IMR-90 (cell line): ENCODE measurements around the gene GADD45GIP1. TPM values are rescaled to one million over a fixed set of nuclear protein-coding genes. Genes with fewer than 3 reads are reported as not detected.
A peak's percentile ranks its signal among the peaks of the same experiment; 100 is the strongest.

Experiments used
- ATAC-seq: fragments of 200-7000 bp; cut with Tn5 transposase; 2 replicates; pipeline ENCODE4 v1.9.1; 2020; ENCODE audit warnings: low read depth, mild to moderate bottlenecking, moderate library complexity
- BruUV-seq: library from RNA; stranded (reverse); fragments of 400-500 nt; replicated peaks from 2 replicates; lab custom pipeline; 2021; lab: Mats Ljungman, UMichigan
- CTCF ChIA-PET: fragments of 300-600 bp; formaldehyde crosslinking; extraction: SDS; loops from one replicate; lab custom pipeline; 2021; ENCODE audit warnings: antibody characterized with exemption; lab: Yijun Ruan, JAX
- POLR2A ChIA-PET: fragments of 300-600 bp; sonication (Branson Sonifier 250); formaldehyde crosslinking; loops from one replicate; lab custom pipeline; 2022; ENCODE audit warnings: antibody characterized with exemption; ENCODE audit not compliant: unreplicated experiment; lab: Charles Lee
- DNase-seq: peaks from one replicate; pipeline ENCODE4 v3.0.0; 2013
- H2AFZ ChIP-seq: replicated peaks from 2 replicates; pipeline ENCODE3; 2013; ENCODE audit warnings: low read length, mild to moderate bottlenecking; ENCODE audit not compliant: poor library complexity
- H2AK5ac ChIP-seq: 2 replicates; pipeline ENCODE4 v1.6.1; 2013; ENCODE audit warnings: low read depth, low read length, inconsistent platforms
- H2AK9ac ChIP-seq: replicated peaks from 2 replicates; pipeline ENCODE3; 2013; ENCODE audit warnings: mild to moderate bottlenecking, low read depth, low read length, moderate library complexity; ENCODE audit not compliant: poor library complexity
- H2BK120ac ChIP-seq: 2 replicates; pipeline ENCODE4 v1.6.1; 2013; ENCODE audit warnings: low read depth, low read length, inconsistent platforms
- H2BK15ac ChIP-seq: 3 replicates; pipeline ENCODE4 v1.6.1; 2013; ENCODE audit warnings: low read depth, low read length, inconsistent platforms
- H2BK20ac ChIP-seq: 2 replicates; pipeline ENCODE4 v1.6.1; 2013; ENCODE audit warnings: low read depth, mild to moderate bottlenecking, inconsistent platforms, low read length, moderate library complexity
- H2BK5ac ChIP-seq: 2 replicates; pipeline ENCODE4 v1.6.1; 2013; ENCODE audit warnings: mild to moderate bottlenecking, low read depth, low read length, inconsistent platforms; ENCODE audit not compliant: poor library complexity, severe bottlenecking
- H3K14ac ChIP-seq: replicated peaks from 2 replicates; pipeline ENCODE4 v1.6.1; 2013; ENCODE audit warnings: low read depth, low read length, inconsistent platforms
- H3K18ac ChIP-seq: 2 replicates; pipeline ENCODE4 v1.6.1; 2013; ENCODE audit warnings: low read depth, low read length, control low read depth
- H3K23ac ChIP-seq: 2 replicates; pipeline ENCODE4 v1.6.1; 2013; ENCODE audit warnings: low read depth, low read length, inconsistent platforms
- H3K27ac ChIP-seq: 2 replicates; pipeline ENCODE4 v1.5.1; 2013; ENCODE audit warnings: mild to moderate bottlenecking, control low read depth, low read length; ENCODE audit not compliant: insufficient read depth
- H3K27me3 ChIP-seq: 2 replicates; pipeline ENCODE4 v1.6.1; 2013; ENCODE audit warnings: low read length; ENCODE audit not compliant: control insufficient read depth, insufficient read depth
- H3K36me3 ChIP-seq: 2 replicates; pipeline ENCODE4 v1.6.1; 2013; ENCODE audit warnings: low read length, mixed read lengths; ENCODE audit not compliant: control insufficient read depth, insufficient read depth
- H3K4ac ChIP-seq: 2 replicates; pipeline ENCODE4 v1.6.1; 2013; ENCODE audit warnings: low read depth, low read length, inconsistent platforms
- H3K4me1 ChIP-seq: 2 replicates; pipeline ENCODE4 v1.6.1; 2013; ENCODE audit warnings: low read length, mixed read lengths; ENCODE audit not compliant: control insufficient read depth, insufficient read depth
- H3K4me2 ChIP-seq: 2 replicates; pipeline ENCODE4 v1.6.1; 2013; ENCODE audit warnings: low read depth, mild to moderate bottlenecking, control low read depth, low read length, moderate library complexity
- H3K4me3 ChIP-seq: 2 replicates; pipeline ENCODE4 v1.5.1; 2013; ENCODE audit warnings: low read depth, mild to moderate bottlenecking, control low read depth, low read length, moderate library complexity; ENCODE audit not compliant: insufficient read depth
- H3K56ac ChIP-seq: 2 replicates; pipeline ENCODE4 v1.6.1; 2013; ENCODE audit warnings: low read length, inconsistent platforms; ENCODE audit not compliant: insufficient read depth; ENCODE audit errors: extremely low read depth
- H3K79me1 ChIP-seq, 2 experiments: 2 replicates each; pipeline ENCODE4 v1.6.1; 2013; ENCODE audit warnings: low read length in 2 of 2, inconsistent platforms in 1 of 2, low read depth in 1 of 2
- H3K9ac ChIP-seq: 2 replicates; pipeline ENCODE4 v1.6.1; 2013; ENCODE audit warnings: low read depth, low read length, control low read depth
- H3K9me1 ChIP-seq: 2 replicates; pipeline ENCODE4 v1.6.1; 2013; ENCODE audit warnings: low read length, inconsistent platforms; ENCODE audit not compliant: insufficient read depth
- H3K9me3 ChIP-seq: 2 replicates; pipeline ENCODE4 v1.6.1; 2013; ENCODE audit warnings: low read length; ENCODE audit not compliant: control insufficient read depth, insufficient read depth
- H4K20me1 ChIP-seq: 2 replicates; pipeline ENCODE4 v1.6.1; 2013; ENCODE audit warnings: low read length, inconsistent platforms; ENCODE audit not compliant: insufficient read depth
- H4K5ac ChIP-seq: 2 replicates; pipeline ENCODE4 v1.6.1; 2013; ENCODE audit warnings: mild to moderate bottlenecking, low read depth, low read length, control low read depth
- H4K8ac ChIP-seq, 2 experiments: 2 replicates each; pipeline ENCODE4 v1.6.1; 2013; ENCODE audit warnings: low read depth in 2 of 2, low read length in 2 of 2, control low read depth in 1 of 2, inconsistent platforms in 1 of 2
- H4K91ac ChIP-seq: 2 replicates; pipeline ENCODE4 v1.6.1; 2013; ENCODE audit warnings: low read depth, low read length, inconsistent platforms; ENCODE audit not compliant: insufficient read depth
- BHLHE40 ChIP-seq: fragments of 150-350 bp; IDR thresholded peaks from 2 replicates; pipeline ENCODE4 v1.6.1; 2016; ENCODE audit warnings: mild to moderate bottlenecking, low read depth, low read length
- CTCF ChIP-seq: conservative IDR thresholded peaks from 2 replicates; pipeline ENCODE4 v1.5.1; 2012; ENCODE audit warnings: mild to moderate bottlenecking, low read depth, low read length, improper control_type of control experiment
- ELK1 ChIP-seq: fragments of 150-350 bp; IDR thresholded peaks from 2 replicates; pipeline ENCODE4 v1.6.1; 2016; ENCODE audit warnings: low read depth, mild to moderate bottlenecking, low read length, moderate library complexity, borderline replicate concordance
- FOS ChIP-seq: fragments of 150-350 bp; IDR thresholded peaks from 2 replicates; pipeline ENCODE4 v1.6.1; 2016; ENCODE audit warnings: low read depth, low read length
- MAFK ChIP-seq: IDR thresholded peaks from 2 replicates; pipeline ENCODE4 v1.6.1; 2012; ENCODE audit warnings: low read depth, low read length, improper control_type of control experiment
- MAZ ChIP-seq: IDR thresholded peaks from 2 replicates; pipeline ENCODE4 v1.6.1; 2012; ENCODE audit warnings: low read depth, mild to moderate bottlenecking, low read length, improper control_type of control experiment, moderate library complexity, borderline replicate concordance
- RAD21 ChIP-seq: IDR thresholded peaks from 2 replicates; pipeline ENCODE4 v1.6.1; 2012; ENCODE audit warnings: low read length, improper control_type of control experiment
- RCOR1 ChIP-seq: IDR thresholded peaks from 2 replicates; pipeline ENCODE4 v1.6.1; 2012; ENCODE audit warnings: mild to moderate bottlenecking, low read length, improper control_type of control experiment; ENCODE audit not compliant: insufficient replicate concordance
- RFX5 ChIP-seq: IDR thresholded peaks from 2 replicates; pipeline ENCODE4 v1.8.0; 2012; ENCODE audit warnings: low read depth, mild to moderate bottlenecking, low read length, moderate library complexity
- USF2 ChIP-seq: fragments of 150-350 bp; IDR thresholded peaks from 2 replicates; pipeline ENCODE4 v1.6.1; 2017; ENCODE audit warnings: mild to moderate bottlenecking, antibody characterized with exemption, low read length, low read depth
- WGBS, 2 experiments: methylation state at CpG; one replicate each; pipeline versions ENCODE4 v1.1.5 to v1.1.7; 2013; ENCODE audit warnings: missing lambda C conversion rate in 2 of 2; ENCODE audit not compliant: insufficient read length in 1 of 2; ENCODE audit errors: extremely low coverage in 2 of 2; 5-methylcytosine and 5-hydroxymethylcytosine counted together
- dilution Hi-C: fragments of 300-500 bp; cut with HindIII; formaldehyde crosslinking; loops from one replicate; pipeline ENCODE4 v1.14.3; 2018; ENCODE audit warnings: low sequenced_read_pairs; ENCODE audit not compliant: unreplicated experiment
- in situ Hi-C: fragments of 300-500 bp; cut with MboI; formaldehyde crosslinking; loops from 3 replicates; pipeline ENCODE4 v1.14.3; 2019; ENCODE audit warnings: low sequenced_read_pairs, inconsistent platforms, mixed read lengths
- intact Hi-C: fragments of 100-400 bp; cut with micrococcal nuclease; formaldehyde crosslinking; loops from 2 replicates; pipeline ENCODE4 v1.10.0; 2022
- polyA plus RNA-seq, 3 experiments: library from polyadenylated mRNA; depleted of rRNA; stranded (reverse); fragments of >200 nt; gene quantifications; 2 replicates each; pipeline ENCODE4 v1.2.3, GENCODE V29; 2012; ENCODE audit warnings: low replicate concordance in 1 of 3
- total RNA-seq: library from RNA; depleted of rRNA; stranded (reverse); fragments of >200 nt; gene quantifications from 2 replicates; pipeline ENCODE4 v1.2.3, GENCODE V29; 2012

Gene GADD45GIP1
- total and polyA plus RNA-seq, 2 of the 4 experiments (the other 2 are of a cell fraction): 13.3 to 42.4 TPM

GRCh38 chr19:12945479-12946091, 11.4 kb downstream of the GADD45GIP1 start, which contains the start of gene RAD23A (continued):
- peak; percentile 99 for TF ChIP-seq USF2

GRCh38 chr19:12944104-12944674, 12.8 kb downstream of the GADD45GIP1 start:
- H3K79me1 ChIP-seq: peaks cover 23 to 75% of the 10 kb centered on the region in 2 experiments
- H3K9me3 ChIP-seq: no peaks in the 10 kb centered on the region
- no peak overlapping the region for H3K9ac ChIP-seq
- WGBS, 2 experiments: no CpG with 5 or more reads among the region's 2 CpGs
- no peak overlapping the region for H3K23ac ChIP-seq
- peaks cover 63% of the 10 kb centered on the region for H3K36me3 ChIP-seq
- H3K4me2 ChIP-seq: no peak overlapping the region
- H2BK120ac ChIP-seq: no peak overlapping the region
- H3K9me1 ChIP-seq: peaks cover 22% of the 10 kb centered on the region
- H3K4me1 ChIP-seq: peaks cover 14% of the 10 kb centered on the region
- no peak overlapping the region for H3K18ac ChIP-seq
- H3K14ac ChIP-seq: no peak overlapping the region
- H2AK9ac ChIP-seq: no peak overlapping the region
- in situ Hi-C loops (no loop called here), dilution Hi-C loops (no loop called here), intact Hi-C loops (no loop called here)
- H4K91ac ChIP-seq: no peak overlapping the region
- DNase-seq (no peak), ATAC-seq (no peak)
- no peak overlapping the region for H2BK20ac ChIP-seq
- no peak overlapping the region for H3K4me3 ChIP-seq
- ChIA-PET CTCF (no interaction called here), POLR2A (interaction anchor here (0.7 kb wide), 1 partner anchor 63 kb away, joined by 6 read pairs; the partner anchor contains the start of gene DNASE2)
- no peak overlapping the region for H2BK5ac ChIP-seq
- no peak overlapping the region for H2AFZ ChIP-seq
- H3K27me3 ChIP-seq: no peaks in the 10 kb centered on the region
- H2BK15ac ChIP-seq: no peak overlapping the region
- H2AK5ac ChIP-seq: no peak overlapping the region
- H3K27ac ChIP-seq: no peak overlapping the region
- BruUV-seq: no TSS peak
- no peak overlapping the region for H4K8ac ChIP-seq
- no peak overlapping the region for H3K4ac ChIP-seq
- no peak overlapping the region for H3K56ac ChIP-seq
- no peak overlapping the region for H4K5ac ChIP-seq
- H4K20me1 ChIP-seq: peaks cover 69% of the 10 kb centered on the region
- no peak for TF ChIP-seq MAFK
- no peak for TF ChIP-seq RAD21
- TF ChIP-seq FOS: no peak
- TF ChIP-seq BHLHE40: no peak
- TF ChIP-seq CTCF: no peak
- TF ChIP-seq RCOR1: no peak
- TF ChIP-seq USF2: no peak
- no peak for TF ChIP-seq MAZ
- TF ChIP-seq RFX5: no peak
- TF ChIP-seq ELK1: no peak
